Measurements from ENCODE around the gene CCDC149.
A peak's percentile ranks its signal among the peaks of the same experiment; 100 is the strongest.

Gene CCDC149

DNA sequence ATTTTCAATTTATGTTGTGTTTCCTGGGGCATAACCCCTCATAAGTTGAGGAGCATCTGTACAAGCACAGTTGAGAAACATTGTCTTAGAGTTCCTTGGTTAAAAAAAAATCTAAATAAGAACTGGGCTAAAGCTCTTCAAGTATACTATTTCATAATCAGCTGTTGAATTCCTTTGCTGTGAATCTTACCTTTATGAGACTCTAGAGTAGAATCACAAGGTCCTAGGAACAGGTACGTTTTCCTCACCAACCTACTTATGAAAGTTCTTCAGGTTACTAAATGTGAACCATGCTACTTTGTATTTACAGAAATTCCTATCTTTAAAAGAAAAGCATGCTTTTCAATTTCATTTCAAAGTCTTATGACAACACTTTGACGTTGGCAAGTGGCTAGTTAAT, 138.4 kb downstream of the CCDC149 start:
- Histone ChIP-seq H2BK120ac (ENCODE audit: insufficient read depth, low read length, poor library complexity) (no peak overlapping the region), H2BK5ac (ENCODE audit: low read depth, low read length, poor library complexity) (no peak overlapping the region), H2AFZ (ENCODE audit: insufficient read depth, low read length, poor library complexity) (no peak overlapping the region), H3K9ac (ENCODE audit: low read length) (no peak overlapping the region), H3K18ac (ENCODE audit: low read length) (no peak overlapping the region), H4K12ac (ENCODE audit: low read depth, low read length) (no peak overlapping the region), H4K91ac (ENCODE audit: low read depth, low read length) (no peak overlapping the region), H3K4me1 (ENCODE audit: control insufficient read depth in 1 of 2, insufficient read depth in 2 of 2, low read length in 2 of 2) (peaks cover 2% of the 10 kb centered on the region in 2 experiments), H3K4me2 (ENCODE audit: low read length) (no peak overlapping the region), H3K14ac (ENCODE audit: low read length) (no peak overlapping the region), H3K23ac (ENCODE audit: low read length) (no peak overlapping the region), H3K79me2 (ENCODE audit: control insufficient read depth, insufficient read depth, low read length, poor library complexity) (no peaks in the 10 kb centered on the region), H3K79me1 (ENCODE audit: low read length) (no peaks in the 10 kb centered on the region), H3K4ac (ENCODE audit: low read depth, low read length) (no peak overlapping the region), H3K36me3 (ENCODE audit: control insufficient read depth in 1 of 2, insufficient read depth in 2 of 2, low read length in 2 of 2) (no peaks in the 10 kb centered on the region), H2BK12ac (ENCODE audit: low read length) (no peak overlapping the region), H2AK5ac (ENCODE audit: low read length) (no peak overlapping the region), H3K27ac (ENCODE audit: low read depth, low read length) (no peak overlapping the region), H3K4me3 (ENCODE audit: low read depth, low read length) (no peak overlapping the region), H4K8ac (ENCODE audit: low read depth, low read length) (no peak overlapping the region), H3K27me3 (ENCODE audit: insufficient read depth, low read length) (no peaks in the 10 kb centered on the region), H3K9me3 (ENCODE audit: insufficient read depth, low read depth, low read length) (no peaks in the 10 kb centered on the region)
- WGBS (ENCODE audit: extremely low coverage, insufficient coverage, insufficient read length) = no CpG with 5 or more reads among the region's 2 CpGs
- DNase-seq = peak in 1 of 2 donors; percentile 63

DNA sequence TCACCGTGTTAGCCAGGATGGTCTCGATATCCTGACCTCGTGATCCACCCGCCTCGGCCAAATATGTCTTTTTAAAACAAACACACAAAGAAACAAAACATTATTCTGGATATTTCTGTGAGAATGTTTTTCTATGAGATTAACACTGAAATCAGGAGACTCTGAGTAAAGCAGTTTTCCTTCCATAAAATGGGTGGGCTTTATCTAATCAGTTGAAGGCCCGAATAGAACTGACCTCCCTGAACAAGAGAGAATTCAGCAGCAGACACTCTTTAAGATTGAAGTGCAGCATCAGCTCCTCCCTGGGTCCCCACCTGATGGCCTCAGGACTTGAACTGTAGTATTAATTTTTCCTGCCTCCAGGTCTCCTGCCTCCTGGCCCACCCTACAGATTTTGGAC, 139.9 kb downstream of the CCDC149 start:
- H3K9ac ChIP-seq (ENCODE audit: low read length) = no peak overlapping the region
- H3K18ac ChIP-seq (ENCODE audit: low read length) = no peak overlapping the region
- no peak for DNase-seq
- no peaks in the 10 kb centered on the region for H3K9me3 ChIP-seq (ENCODE audit: insufficient read depth, low read depth, low read length)
- no peak overlapping the region for H2BK5ac ChIP-seq (ENCODE audit: low read depth, low read length, poor library complexity)
- no peak overlapping the region for H2AFZ ChIP-seq (ENCODE audit: insufficient read depth, low read length, poor library complexity)
- no peaks in the 10 kb centered on the region for H3K79me1 ChIP-seq (ENCODE audit: low read length)
- no peaks in the 10 kb centered on the region for H3K79me2 ChIP-seq (ENCODE audit: control insufficient read depth, insufficient read depth, low read length, poor library complexity)
- H2BK120ac ChIP-seq (ENCODE audit: insufficient read depth, low read length, poor library complexity) = no peak overlapping the region
- no peak overlapping the region for H3K4me3 ChIP-seq (ENCODE audit: low read depth, low read length)
- H4K8ac ChIP-seq (ENCODE audit: low read depth, low read length) = no peak overlapping the region
- peaks cover 2% of the 10 kb centered on the region in 2 experiments for H3K4me1 ChIP-seq (ENCODE audit: control insufficient read depth in 1 of 2, insufficient read depth in 2 of 2, low read length in 2 of 2)
- H4K91ac ChIP-seq (ENCODE audit: low read depth, low read length) = no peak overlapping the region
- no peak overlapping the region for H3K4ac ChIP-seq (ENCODE audit: low read depth, low read length)
- no peak overlapping the region for H4K12ac ChIP-seq (ENCODE audit: low read depth, low read length)
- H2BK12ac ChIP-seq (ENCODE audit: low read length) = no peak overlapping the region
- no peak overlapping the region for H3K27ac ChIP-seq (ENCODE audit: low read depth, low read length)
- no peak overlapping the region for H3K4me2 ChIP-seq (ENCODE audit: low read length)
- no peak overlapping the region for H3K23ac ChIP-seq (ENCODE audit: low read length)
- no peaks in the 10 kb centered on the region for H3K36me3 ChIP-seq (ENCODE audit: control insufficient read depth in 1 of 2, insufficient read depth in 2 of 2, low read length in 2 of 2)
- H3K14ac ChIP-seq (ENCODE audit: low read length) = no peak overlapping the region
- H3K27me3 ChIP-seq (ENCODE audit: insufficient read depth, low read length) = no peaks in the 10 kb centered on the region
- no peak overlapping the region for H2AK5ac ChIP-seq (ENCODE audit: low read length)
- WGBS (ENCODE audit: extremely low coverage, insufficient coverage, insufficient read length) = no CpG with 5 or more reads among the region's 6 CpGs

DNA sequence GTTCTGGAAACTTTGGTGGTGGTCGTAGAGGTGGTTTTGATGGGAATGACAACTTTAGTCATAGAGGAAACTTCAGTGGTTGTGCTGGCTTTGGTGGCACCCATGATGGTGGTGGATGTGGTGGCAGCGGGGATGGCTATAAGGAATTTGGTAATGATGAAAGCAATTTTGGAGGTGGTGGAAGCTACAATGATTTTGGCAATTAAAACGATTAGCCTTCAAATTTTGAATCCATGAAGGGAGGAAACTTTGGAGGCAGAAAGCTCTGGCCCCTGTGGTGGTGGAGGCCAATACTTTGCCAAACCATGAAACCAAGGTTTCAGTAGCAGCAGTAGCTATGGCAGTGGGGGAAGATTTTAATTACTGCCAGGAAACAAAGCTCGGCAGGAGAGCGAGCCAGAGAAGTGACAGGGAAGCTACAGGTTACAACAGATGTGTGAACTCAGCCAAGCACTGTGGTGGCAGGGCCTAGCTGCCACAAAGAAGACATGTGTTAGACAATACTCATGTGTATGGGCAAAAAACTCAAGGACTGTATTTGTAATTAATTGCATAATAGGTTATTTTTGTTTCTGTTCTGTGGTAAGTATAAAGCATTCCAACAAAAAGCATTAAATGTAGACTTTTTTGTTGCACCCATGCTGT, 140.7 kb downstream of the CCDC149 start:
- H4K8ac ChIP-seq (ENCODE audit: low read depth, low read length) = no peak overlapping the region
- H3K79me1 ChIP-seq (ENCODE audit: low read length) = no peaks in the 10 kb centered on the region
- no peak overlapping the region for H4K91ac ChIP-seq (ENCODE audit: low read depth, low read length)
- H4K12ac ChIP-seq (ENCODE audit: low read depth, low read length) = no peak overlapping the region
- H3K27ac ChIP-seq (ENCODE audit: low read depth, low read length) = no peak overlapping the region
- no peak overlapping the region for H2AK5ac ChIP-seq (ENCODE audit: low read length)
- H3K4ac ChIP-seq (ENCODE audit: low read depth, low read length) = no peak overlapping the region
- H3K14ac ChIP-seq (ENCODE audit: low read length) = no peak overlapping the region
- H2BK12ac ChIP-seq (ENCODE audit: low read length) = no peak overlapping the region
- H3K4me1 ChIP-seq (ENCODE audit: control insufficient read depth in 1 of 2, insufficient read depth in 2 of 2, low read length in 2 of 2) = peaks cover 2% of the 10 kb centered on the region in 2 experiments
- no peak overlapping the region for H2BK5ac ChIP-seq (ENCODE audit: low read depth, low read length, poor library complexity)
- H3K23ac ChIP-seq (ENCODE audit: low read length) = no peak overlapping the region
- no peak overlapping the region for H3K18ac ChIP-seq (ENCODE audit: low read length)
- no CpG with 5 or more reads among the region's 5 CpGs for WGBS (ENCODE audit: extremely low coverage, insufficient coverage, insufficient read length)
- H3K9me3 ChIP-seq (ENCODE audit: insufficient read depth, low read depth, low read length) = no peaks in the 10 kb centered on the region
- H3K4me2 ChIP-seq (ENCODE audit: low read length) = no peak overlapping the region
- no peaks in the 10 kb centered on the region for H3K79me2 ChIP-seq (ENCODE audit: control insufficient read depth, insufficient read depth, low read length, poor library complexity)
- no peaks in the 10 kb centered on the region for H3K36me3 ChIP-seq (ENCODE audit: control insufficient read depth in 1 of 2, insufficient read depth in 2 of 2, low read length in 2 of 2)
- no peak for DNase-seq
- H3K9ac ChIP-seq (ENCODE audit: low read length) = no peak overlapping the region
- no peak overlapping the region for H2AFZ ChIP-seq (ENCODE audit: insufficient read depth, low read length, poor library complexity)
- no peaks in the 10 kb centered on the region for H3K27me3 ChIP-seq (ENCODE audit: insufficient read depth, low read length)
- H3K4me3 ChIP-seq (ENCODE audit: low read depth, low read length) = no peak overlapping the region
- H2BK120ac ChIP-seq (ENCODE audit: insufficient read depth, low read length, poor library complexity) = no peak overlapping the region

DNA sequence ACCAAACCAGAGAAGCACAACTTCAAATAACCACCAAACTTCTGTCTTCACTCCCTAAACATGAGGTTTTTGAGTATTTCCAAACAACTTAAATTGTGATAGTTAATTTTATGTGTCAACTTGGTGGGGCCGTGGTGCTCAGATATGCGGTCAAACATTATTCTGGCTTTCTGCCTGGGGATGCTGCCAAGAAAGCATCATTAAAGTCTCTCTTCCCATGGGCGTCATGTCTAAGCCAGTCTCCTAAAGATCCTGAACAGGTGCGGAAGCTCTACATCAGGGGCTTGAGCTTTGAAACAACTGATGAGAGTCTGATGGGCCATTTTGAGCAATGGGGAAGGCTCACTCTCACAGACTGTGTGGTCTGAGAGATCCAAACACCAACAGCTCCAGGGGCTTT, 141.6 kb downstream of the CCDC149 start:
- Histone ChIP-seq H2AK5ac (ENCODE audit: low read length) (no peak overlapping the region), H2BK12ac (ENCODE audit: low read length) (no peak overlapping the region), H2BK5ac (ENCODE audit: low read depth, low read length, poor library complexity) (no peak overlapping the region), H3K79me1 (ENCODE audit: low read length) (no peaks in the 10 kb centered on the region), H4K12ac (ENCODE audit: low read depth, low read length) (no peak overlapping the region), H3K23ac (ENCODE audit: low read length) (no peak overlapping the region), H3K9me3 (ENCODE audit: insufficient read depth, low read depth, low read length) (peaks cover 2% of the 10 kb centered on the region), H3K27ac (ENCODE audit: low read depth, low read length) (no peak overlapping the region), H3K79me2 (ENCODE audit: control insufficient read depth, insufficient read depth, low read length, poor library complexity) (no peaks in the 10 kb centered on the region), H3K4me2 (ENCODE audit: low read length) (no peak overlapping the region), H2BK120ac (ENCODE audit: insufficient read depth, low read length, poor library complexity) (no peak overlapping the region), H3K4ac (ENCODE audit: low read depth, low read length) (no peak overlapping the region), H3K14ac (ENCODE audit: low read length) (no peak overlapping the region), H3K4me3 (ENCODE audit: low read depth, low read length) (no peak overlapping the region), H4K91ac (ENCODE audit: low read depth, low read length) (no peak overlapping the region), H3K4me1 (ENCODE audit: control insufficient read depth in 1 of 2, insufficient read depth in 2 of 2, low read length in 2 of 2) (peaks cover 2% of the 10 kb centered on the region in 2 experiments), H3K18ac (ENCODE audit: low read length) (no peak overlapping the region), H3K36me3 (ENCODE audit: control insufficient read depth in 1 of 2, insufficient read depth in 2 of 2, low read length in 2 of 2) (no peaks in the 10 kb centered on the region), H3K9ac (ENCODE audit: low read length) (no peak overlapping the region), H2AFZ (ENCODE audit: insufficient read depth, low read length, poor library complexity) (no peak overlapping the region), H3K27me3 (ENCODE audit: insufficient read depth, low read length) (no peaks in the 10 kb centered on the region), H4K8ac (ENCODE audit: low read depth, low read length) (no peak overlapping the region)
- WGBS (ENCODE audit: extremely low coverage, insufficient coverage, insufficient read length) = no CpG with 5 or more reads among the region's 4 CpGs
- DNase-seq = no peak
